HL-60 (cell line): ENCODE results near the gene PAX5.

Experiments
- CTCF ChIP-seq: IDR thresholded peaks from one replicate; pipeline ENCODE4 v1.5.1; 2011; ENCODE audit warnings: low read length, control low read depth, inconsistent platforms; ENCODE audit not compliant: insufficient read depth
- GABPA ChIP-seq: IDR thresholded peaks from 2 replicates; pipeline ENCODE4 v1.6.1; 2012; ENCODE audit warnings: low read depth
- POLR2AphosphoS5 ChIP-seq: IDR thresholded peaks from 2 replicates; pipeline ENCODE4 v1.6.1; 2012; ENCODE audit warnings: low read depth

- TF ChIP-seq GABPA (no peak), CTCF (no peak), POLR2AphosphoS5 (no peak)
Observed at GRCh38 chr9:37010976-37011375, 23.1 kb downstream of the PAX5 start.
